ENCODE measurements around the gene FGF4.
"Not testable (repeated sequence)": the region's sequence is repeated elsewhere in the genome, so short reads cannot be mapped to it uniquely, and the experiment has no call there.

Gene FGF4

DNA sequence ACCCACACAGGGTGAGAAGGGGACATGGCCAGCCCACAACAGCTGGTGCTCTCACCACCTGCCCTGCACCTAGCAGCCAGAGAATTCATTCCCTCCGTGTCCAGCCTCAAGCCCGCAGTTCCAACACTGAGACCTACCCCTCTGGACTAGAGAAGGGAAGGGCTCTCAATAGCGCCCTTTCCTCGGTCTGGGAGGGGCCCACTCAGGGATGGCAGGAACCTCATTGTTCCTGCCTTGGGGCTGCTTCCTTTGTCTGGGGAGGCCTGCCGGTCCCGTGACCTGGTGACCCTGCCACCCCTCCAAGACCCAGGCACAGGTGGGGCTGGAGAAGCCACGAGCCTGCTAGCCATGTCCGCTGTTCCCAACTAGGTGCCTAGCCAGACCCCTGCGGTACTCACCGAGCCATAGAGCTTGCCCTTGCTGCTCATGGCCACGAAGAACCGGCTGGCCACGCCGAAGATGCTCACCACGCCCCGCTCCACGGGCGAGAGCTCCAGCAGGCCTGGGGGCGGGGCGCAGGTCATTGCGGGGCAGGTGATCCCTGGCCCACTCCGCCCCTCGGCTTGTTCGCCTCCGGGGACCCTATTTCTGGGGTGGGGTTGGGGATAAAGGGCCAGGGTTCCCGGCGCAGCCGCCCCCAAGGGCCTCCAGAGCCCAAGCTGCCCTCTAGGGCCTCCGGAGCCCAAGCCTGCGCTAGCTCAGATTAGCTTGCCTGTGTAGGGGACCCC lies 1.4 kb downstream of the FGF4 start:
- DNase-seq, result no peak

- no peak for DNase-seq
These were observed 3.7 kb downstream of the FGF4 start for GRCh38 chr11:69771466-69771865.

GRCh38 chr11:69770540-69770939 lies 4.6 kb downstream of the FGF4 start:
- DNase-seq, result no peak

GRCh38 chr11:69765498-69765995 lies 9.6 kb downstream of the FGF4 start:
- no peak for DNase-seq

- DNase-seq, result not testable (repeated sequence)
These were observed 10.2 kb downstream of the FGF4 start for GRCh38 chr11:69764918-69765317.

DNA sequence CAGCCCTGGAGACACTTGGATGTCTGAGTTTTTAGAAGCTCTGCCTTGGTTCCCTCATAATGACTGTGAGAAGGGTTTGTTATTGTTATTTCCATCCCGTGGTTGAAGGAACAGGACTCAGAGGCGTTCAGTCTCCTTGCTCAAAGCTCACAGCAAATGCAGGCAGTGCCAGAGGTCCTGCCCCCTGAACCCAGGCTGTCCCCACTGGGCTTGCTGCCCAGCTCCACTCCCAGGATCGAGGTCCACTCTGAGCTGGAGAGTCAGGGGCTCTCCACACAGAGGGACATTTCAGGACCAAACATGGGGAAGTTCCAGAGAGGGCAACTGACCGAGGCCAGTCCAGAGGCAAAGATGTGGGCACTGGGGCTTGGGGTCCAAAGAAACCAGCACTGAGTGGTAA lies 14.8 kb downstream of the FGF4 start:
- DNase-seq, result no peak

- no peak for DNase-seq
These were observed 22.3 kb downstream of the FGF4 start for GRCh38 chr11:69752890-69753289.

DNA sequence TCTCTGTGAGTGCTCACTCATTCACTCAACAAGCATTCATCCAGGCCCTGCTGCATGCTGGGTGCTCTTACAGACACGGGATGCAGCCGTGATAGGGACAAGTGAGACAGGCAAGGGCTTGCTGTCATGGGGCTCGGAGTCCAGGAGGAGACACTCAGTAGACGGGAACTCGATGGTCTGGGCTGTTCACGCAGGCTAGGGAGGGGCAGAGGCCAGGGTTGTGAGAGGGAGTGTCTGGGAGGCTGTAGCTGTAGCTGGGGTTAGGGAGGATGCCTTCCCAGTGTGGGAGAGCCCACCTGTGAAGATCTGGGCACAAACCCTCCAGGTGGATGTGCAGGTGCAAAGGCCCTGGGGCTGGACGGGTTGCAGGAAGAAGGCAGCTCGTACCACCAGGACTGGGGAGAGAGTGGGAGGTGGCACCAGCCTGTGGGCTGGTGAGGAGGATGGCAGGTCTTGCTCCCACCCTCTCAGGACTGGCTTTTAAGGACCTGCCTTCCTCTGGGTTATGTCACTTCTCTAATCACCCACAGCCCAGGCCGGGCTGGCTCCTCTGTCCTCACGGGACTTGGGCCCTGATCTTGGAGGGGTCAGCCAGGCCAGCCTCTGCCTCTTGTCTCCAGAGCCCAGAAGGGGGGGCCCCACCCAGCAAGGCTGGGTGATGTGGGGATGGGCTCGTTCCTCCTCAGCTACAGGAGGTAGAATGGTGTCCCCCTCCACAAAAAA lies 24.1 kb downstream of the FGF4 start:
- DNase-seq, result no peak

DNA sequence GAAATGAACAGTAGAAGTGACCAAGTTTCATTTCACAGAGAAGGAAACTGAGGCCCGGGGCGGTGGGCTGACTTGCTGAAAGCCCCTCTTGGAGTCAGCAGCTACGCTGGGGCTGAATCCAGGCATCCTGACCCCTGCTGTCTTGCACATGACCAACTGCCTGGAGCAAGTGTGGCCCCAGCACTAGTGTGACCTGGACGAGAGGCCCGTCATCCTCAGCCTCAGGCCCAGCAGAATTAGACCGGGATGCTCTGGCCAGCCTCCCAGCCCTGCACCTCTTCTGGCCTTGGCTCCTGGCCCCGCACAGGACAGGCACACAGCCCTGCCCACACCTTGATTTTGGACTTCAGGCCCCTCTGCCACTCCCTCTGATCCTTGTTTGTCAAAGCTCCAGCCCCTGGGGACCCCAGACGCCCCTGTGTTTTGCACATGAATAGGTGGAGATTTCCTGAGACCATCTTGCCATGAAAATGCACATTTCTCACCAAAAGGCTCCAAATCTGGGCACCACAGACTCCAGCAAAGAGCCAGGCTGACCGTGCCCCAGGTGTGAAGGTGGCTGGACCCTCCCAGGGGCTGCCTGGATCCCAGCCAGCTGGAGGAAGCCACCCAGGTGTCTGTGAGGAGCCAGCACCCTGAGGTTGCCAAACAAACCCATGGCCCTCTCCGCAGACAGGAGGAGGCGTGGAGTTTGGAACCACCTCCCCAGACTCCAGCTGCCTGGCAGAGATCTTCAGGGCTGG lies 24.9 kb downstream of the FGF4 start:
- DNase-seq, result no peak

DNA sequence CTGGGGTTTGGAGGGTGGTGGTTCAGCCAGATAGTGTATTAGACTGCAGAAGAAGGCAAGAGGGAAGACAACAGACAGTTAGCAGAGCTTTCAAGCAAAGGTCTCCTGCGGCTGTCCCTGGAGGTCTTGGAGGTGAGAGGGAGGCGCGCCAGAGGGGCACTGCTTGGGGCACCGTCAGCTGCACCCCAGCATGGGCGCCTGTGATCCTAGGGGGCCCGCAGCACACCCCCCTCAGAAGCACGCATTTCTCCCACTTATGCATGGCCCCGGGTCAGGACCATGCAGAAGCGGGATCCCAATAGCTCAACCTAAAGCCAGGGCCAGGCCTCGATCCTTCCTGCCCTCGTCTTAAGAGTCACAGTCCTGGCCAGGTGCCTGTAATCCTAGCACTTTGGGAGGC lies 26.5 kb downstream of the FGF4 start:
- DNase-seq, result no peak

DNA sequence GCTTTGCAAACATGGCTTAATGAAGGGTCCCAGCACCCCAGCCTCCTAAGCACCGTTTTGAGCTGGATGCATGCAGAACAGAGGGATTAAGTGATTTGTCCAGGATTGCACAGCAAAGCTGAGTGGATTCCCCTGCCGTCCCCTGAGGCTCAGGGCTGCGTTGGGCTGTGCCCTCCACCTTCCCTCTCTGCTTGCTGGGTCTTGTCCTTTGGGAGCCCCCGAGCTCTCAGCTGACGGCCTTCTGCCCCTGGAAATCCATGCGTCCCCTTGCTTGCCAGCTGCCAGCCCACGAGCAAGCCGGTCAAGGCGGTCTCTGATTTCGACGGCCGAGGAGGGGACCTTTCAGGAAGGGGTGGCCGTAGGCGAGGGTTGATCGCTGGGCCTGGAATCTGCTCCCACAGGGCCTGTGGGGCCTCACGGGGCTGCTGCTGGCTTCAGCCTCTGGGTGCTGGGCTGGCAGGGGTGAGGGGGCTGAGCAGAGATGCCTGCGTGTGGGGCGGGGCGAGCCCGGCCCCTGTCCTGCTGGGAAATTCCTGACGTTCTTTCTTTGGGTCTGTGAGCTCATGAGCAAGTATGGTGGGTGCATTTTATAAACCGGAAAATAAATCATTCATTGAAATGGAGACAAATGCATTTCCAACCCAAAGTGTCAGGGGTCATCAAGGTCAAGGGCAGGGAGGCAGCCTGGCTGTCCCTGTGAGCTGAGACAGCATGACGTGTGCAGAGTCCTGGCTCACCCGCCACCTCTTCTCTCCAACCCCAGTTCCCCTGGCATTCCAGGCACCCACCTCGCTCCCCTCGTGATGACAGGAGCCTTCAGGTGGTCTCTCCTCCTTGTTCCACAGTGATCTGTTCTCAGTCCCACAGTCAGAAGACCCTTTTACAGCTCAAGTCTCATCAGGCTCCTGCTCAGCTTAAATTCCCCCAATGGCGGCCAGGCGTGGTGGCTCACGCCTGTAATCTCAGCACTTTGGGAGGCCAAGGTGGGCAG lies 28.1 kb downstream of the FGF4 start:
- DNase-seq, result no peak

GRCh38 chr11:69746140-69746539 lies 29.0 kb downstream of the FGF4 start:
- DNase-seq, result no peak

GRCh38 chr11:69745201-69745600 lies 29.9 kb downstream of the FGF4 start:
- no peak for DNase-seq

DNA sequence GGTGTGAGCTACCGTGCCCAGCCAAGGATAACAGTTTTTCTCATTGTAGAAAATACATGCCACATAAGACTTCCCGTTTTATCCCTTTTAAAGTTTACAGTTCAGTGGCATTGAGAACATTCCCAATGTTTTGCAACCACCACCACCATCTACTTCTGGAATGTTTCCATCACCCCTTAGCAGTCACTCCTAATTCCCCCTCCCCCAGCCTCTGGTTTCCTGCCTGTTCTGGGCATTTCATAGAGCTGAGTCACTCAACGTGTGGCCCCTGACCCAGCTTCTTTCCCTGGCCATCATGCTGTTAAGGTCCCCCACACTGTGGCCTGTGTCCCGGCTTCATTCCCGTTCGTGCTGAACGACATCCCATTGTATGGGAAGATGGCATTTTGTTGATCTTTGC lies 30.7 kb downstream of the FGF4 start:
- DNase-seq, result no peak

DNA sequence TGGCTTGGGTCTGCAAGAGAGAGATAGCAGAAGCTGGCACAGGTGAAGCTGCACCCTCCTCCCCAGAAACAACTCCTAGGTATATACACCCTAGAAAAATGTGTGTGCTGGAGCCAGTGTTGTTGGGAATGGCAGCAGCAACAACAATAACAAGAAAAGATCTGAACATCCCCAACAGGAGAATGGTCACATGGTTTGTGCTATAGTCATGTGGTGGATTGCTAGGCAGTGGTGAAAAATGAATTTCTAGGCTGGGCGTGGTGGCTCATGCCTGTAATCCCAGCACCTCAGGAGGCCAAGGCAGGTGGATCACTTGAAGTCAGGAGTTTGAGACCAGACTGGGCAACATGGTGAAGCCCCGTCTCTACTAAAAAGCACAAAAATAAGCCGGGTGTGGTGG lies 40.3 kb downstream of the FGF4 start:
- DNase-seq, result no peak

- DNase-seq, result no peak
These were observed 40.8 kb downstream of the FGF4 start for GRCh38 chr11:69734367-69734766.

- no peak for DNase-seq
These were observed 42.2 kb downstream of the FGF4 start for GRCh38 chr11:69732910-69733309.

- DNase-seq, result no peak
These were observed 44.0 kb downstream of the FGF4 start for GRCh38 chr11:69731110-69731509.

GRCh38 chr11:69730500-69730899 lies 44.6 kb downstream of the FGF4 start:
- no peak for DNase-seq

DNA sequence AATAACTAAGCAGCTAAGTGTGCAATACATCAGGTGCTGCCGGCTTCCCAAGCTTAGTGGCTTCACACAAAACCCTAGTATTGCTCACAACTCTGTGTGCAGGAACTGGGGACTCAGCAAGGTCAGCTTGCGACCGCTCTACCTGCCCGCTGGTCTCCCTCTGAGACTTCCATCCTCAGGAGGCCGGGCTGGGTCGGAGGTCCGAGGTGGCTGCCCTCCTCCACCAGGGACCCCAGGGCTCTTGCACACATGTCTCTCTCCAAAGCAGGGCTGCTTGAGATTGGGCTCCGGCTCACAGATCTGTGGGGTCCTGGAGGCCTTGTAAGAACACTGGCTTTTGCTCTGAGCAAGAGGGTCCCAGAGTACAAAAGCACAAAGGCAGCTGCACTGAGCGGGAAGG lies 45.9 kb downstream of the FGF4 start:
- DNase-seq, result no peak

DNA sequence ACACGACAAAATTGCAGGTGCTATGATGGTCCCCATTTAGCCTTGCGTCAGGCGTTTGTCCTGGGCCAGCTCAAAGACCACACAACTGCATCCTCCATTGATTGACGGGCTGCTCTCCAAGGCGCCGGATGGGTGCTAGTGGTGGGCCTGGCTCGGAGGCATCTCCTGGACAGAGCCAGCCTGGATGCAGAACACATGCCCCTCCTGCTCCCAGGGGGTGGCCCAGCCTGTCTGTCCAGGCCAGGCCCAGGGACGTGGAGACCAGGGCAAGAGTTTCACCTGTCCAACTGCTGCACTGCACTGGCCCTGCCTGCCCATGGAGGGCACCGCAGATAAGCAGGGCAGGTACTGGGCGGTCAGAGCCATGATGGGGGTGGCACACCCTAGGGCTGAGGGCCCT lies 47.9 kb downstream of the FGF4 start:
- DNase-seq, result no peak

- DNase-seq, result no peak
These were observed 48.7 kb downstream of the FGF4 start for GRCh38 chr11:69726481-69726880.

- no peak for DNase-seq
These were observed 49.1 kb downstream of the FGF4 start for GRCh38 chr11:69726019-69726418.
